GM06990 (cell line): ENCODE data around the gene TPGS1.

ENCODE experiments used
- DNase-seq: peaks from one replicate; pipeline ENCODE4 v3.0.0-alpha.2; 2011; ENCODE audit not compliant: insufficient read length; ENCODE audit errors: extremely low read depth
- H3K27me3 ChIP-seq: replicated peaks from 2 replicates; pipeline ENCODE4 v1.6.0; 2011; ENCODE audit warnings: low read length; ENCODE audit not compliant: control insufficient read depth, insufficient read depth
- H3K36me3 ChIP-seq: 2 replicates; pipeline ENCODE4 v1.5.1; 2011; ENCODE audit warnings: low read length; ENCODE audit not compliant: control insufficient read depth, insufficient read depth
- H3K4me3 ChIP-seq: replicated peaks from 2 replicates; pipeline ENCODE4 v1.5.1; 2011; ENCODE audit warnings: low read depth, mild to moderate bottlenecking, control low read depth, low read length
- CTCF ChIP-seq: IDR thresholded peaks from 2 replicates; pipeline ENCODE4 v1.5.1; 2011; ENCODE audit warnings: low read length, control low read depth, mild to moderate bottlenecking, inconsistent platforms; ENCODE audit not compliant: insufficient read depth, poor library complexity, severe bottlenecking

Gene TPGS1

DNA sequence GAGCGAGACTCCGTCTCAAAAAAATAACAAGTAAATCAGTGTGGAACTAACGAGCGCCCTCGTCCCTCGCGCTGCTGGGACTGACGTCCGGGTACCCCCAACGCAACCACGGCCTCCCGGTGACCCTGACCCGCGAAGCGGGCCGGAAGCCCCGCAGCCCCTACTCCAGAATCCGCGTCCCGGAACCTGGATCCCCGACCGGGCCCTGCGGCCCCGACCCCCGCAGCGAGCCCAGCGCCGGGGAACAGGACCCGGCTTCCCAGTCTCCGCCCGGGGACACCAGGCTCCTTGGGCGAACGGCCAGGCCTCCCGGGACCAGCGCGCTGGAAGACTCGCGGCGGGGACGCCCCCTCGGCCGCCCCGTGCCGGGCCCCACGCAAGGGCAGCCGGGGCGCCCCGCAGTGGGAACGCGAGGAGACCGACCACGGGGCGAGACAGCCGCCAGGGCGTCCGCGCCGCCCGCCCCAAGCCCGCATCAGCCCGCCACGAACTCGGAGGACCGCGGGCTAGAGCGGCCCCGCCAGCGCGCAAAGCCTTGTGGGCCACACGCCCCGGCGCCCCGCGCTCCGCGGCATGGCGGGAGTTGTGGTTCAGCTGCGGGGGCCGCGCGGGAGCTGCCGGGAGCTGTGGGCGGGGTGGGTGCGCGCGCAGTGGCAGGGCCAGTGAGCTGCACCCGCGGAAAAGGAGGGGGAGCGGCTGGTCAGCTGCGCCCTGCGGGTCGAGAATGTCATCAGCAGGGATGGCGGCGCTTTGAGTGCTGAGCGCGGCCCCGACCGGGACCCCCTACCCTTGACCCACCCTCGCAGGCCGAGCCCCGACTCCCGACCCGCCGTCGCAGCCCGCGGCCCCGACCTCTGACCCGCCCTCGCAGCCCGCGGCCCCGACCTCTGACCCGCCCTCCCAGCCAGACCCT is 18.5 kb upstream of the TPGS1 start:
- Histone ChIP-seq H3K36me3 (no peaks in the 10 kb centered on the region), H3K27me3 (no peaks in the 10 kb centered on the region; the same call in 1 of the 2 replicates), H3K4me3 (peak overlapping the region; percentile 83)
- peak; percentile 96 for DNase-seq
- no peak for TF ChIP-seq CTCF

DNA sequence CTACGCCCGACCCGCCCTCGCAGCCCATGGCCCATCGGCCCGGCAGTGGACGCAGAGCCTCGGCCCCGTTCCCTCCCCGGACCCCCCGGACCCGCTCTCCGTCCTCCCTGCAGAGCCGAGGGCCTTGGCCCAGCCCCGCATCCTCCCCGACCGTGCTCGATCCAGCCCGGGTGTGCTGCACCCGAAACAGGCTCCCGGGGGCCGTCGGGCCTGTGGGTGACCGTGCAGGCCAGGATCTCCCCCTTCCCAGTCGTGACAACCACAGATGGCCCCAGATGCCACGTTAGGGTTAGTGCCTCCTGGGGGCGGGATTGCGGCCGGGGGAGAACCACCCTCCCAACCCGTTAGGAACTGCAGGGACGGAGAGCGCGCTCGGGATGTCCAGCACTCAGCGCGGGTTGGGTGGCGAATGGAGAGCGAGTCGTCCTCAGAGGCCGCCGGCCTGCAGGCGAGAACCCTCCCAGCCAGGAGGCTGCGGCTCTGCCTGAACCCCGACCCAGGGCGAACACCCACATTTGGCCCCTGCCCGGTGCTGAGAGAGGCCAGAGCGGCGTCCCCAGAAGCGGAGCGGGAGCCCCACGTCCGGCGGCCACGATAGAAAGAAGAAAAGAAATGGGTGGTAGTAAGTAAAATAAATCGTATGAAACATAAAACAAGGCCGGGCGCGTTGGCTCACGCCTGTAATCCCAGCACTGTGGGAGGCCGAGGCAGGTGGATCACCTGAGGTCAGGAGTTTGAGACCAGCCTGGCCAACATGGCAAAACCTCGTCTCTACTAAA is 17.7 kb upstream of the TPGS1 start:
- DNase-seq, result no peak
- Histone ChIP-seq H3K36me3 (no peaks in the 10 kb centered on the region), H3K4me3 (peak overlapping the region; percentile 83), H3K27me3 (no peaks in the 10 kb centered on the region; the same call in 1 of the 2 replicates)
- no peak for TF ChIP-seq CTCF

DNA sequence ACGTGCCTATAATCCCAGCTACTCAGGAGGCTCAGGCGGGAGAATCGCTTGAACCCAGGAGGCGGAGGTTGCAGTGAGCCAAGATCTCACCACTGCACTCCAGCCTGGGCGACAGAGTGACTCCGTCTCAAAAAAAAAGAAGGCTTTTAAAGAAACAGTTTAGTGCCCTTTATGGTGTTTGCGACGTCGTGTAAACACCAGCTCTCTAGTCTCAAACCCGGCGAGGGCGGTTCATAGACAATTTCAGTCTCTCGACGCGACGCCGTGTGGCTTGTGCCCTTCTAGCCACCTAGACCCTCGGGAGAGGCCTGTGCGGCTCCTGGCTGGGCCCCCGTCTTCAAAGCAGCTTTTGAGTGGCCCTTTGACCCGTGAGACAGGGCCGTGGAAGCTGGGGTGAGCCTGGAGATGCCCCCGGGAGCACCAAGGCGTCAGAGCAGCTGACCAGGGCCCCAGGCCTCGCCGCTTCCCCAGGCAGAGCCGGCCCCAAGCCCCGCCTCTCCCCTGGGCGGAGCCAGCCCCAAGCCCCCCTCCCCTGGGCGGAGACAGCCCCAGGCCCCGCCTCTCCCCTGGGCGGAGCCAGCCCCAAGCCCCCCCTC is 16.1 kb upstream of the TPGS1 start:
- Histone ChIP-seq H3K27me3 (no peaks in the 10 kb centered on the region), H3K36me3 (no peaks in the 10 kb centered on the region), H3K4me3 (no peak overlapping the region)
- no peak for TF ChIP-seq CTCF
- DNase-seq, result no peak

- no peak for DNase-seq
- TF ChIP-seq CTCF, result no peak
- H3K36me3 ChIP-seq, result no peaks in the 10 kb centered on the region
- H3K4me3 ChIP-seq, result no peak overlapping the region
- H3K27me3 ChIP-seq, result no peaks in the 10 kb centered on the region
These were observed 15.2 kb upstream of the TPGS1 start for GRCh38 chr19:492091-492531.

- DNase-seq, result no peak
- H3K27me3 ChIP-seq, result no peaks in the 10 kb centered on the region; the same call in 1 of the 2 replicates
- no peak for TF ChIP-seq CTCF
These were observed 13.7 kb upstream of the TPGS1 start for GRCh38 chr19:493391-494170.

More at GRCh38 chr19:493391-494170, 13.7 kb upstream of the TPGS1 start:
- Histone ChIP-seq H3K4me3 (no peak overlapping the region), H3K36me3 (no peaks in the 10 kb centered on the region)
